Measurements from ENCODE around the gene CCDC54.

CCDC54 gene

GRCh38 chr3:107395066-107395465 lies 17.8 kb downstream of the CCDC54 start:
- DNase-seq: no peak

GRCh38 chr3:107401301-107401700 lies 24.1 kb downstream of the CCDC54 start:
- no peak for DNase-seq

GRCh38 chr3:107402214-107402613 lies 25.0 kb downstream of the CCDC54 start:
- no peak for DNase-seq

- no peak for DNase-seq
Observed at GRCh38 chr3:107404727-107405469, 27.7 kb downstream of the CCDC54 start.

GRCh38 chr3:107407355-107407754 lies 30.1 kb downstream of the CCDC54 start:
- no peak for DNase-seq

- DNase-seq: no peak
Observed at GRCh38 chr3:107408513-107408912, 31.3 kb downstream of the CCDC54 start.

- DNase-seq: no peak
Observed at GRCh38 chr3:107409365-107409764, 32.1 kb downstream of the CCDC54 start.

GRCh38 chr3:107410606-107411005 lies 33.4 kb downstream of the CCDC54 start:
- no peak for DNase-seq

- no peak for DNase-seq
Observed at GRCh38 chr3:107411056-107411455, 33.8 kb downstream of the CCDC54 start.

GRCh38 chr3:107411779-107412178 lies 34.5 kb downstream of the CCDC54 start:
- DNase-seq: no peak

GRCh38 chr3:107412376-107412775 lies 35.1 kb downstream of the CCDC54 start:
- DNase-seq: no peak

GRCh38 chr3:107413264-107413663 lies 36.0 kb downstream of the CCDC54 start:
- DNase-seq: no peak

GRCh38 chr3:107414325-107414964 lies 37.2 kb downstream of the CCDC54 start:
- no peak for DNase-seq

GRCh38 chr3:107416138-107416537 lies 38.9 kb downstream of the CCDC54 start:
- no peak for DNase-seq

GRCh38 chr3:107416886-107417285 lies 39.6 kb downstream of the CCDC54 start:
- DNase-seq: no peak

- no peak for DNase-seq
Observed at GRCh38 chr3:107421170-107421792, 44.0 kb downstream of the CCDC54 start.

- no peak for DNase-seq
Observed at GRCh38 chr3:107421881-107422280, 44.6 kb downstream of the CCDC54 start.

- peak; percentile 48 for DNase-seq
Observed at GRCh38 chr3:107425033-107425432, 47.8 kb downstream of the CCDC54 start.

- DNase-seq: no peak
Observed at GRCh38 chr3:107426223-107426622, 49.0 kb downstream of the CCDC54 start.
